ENCODE data around the gene RUNX1. TPM values are rescaled to one million over a fixed set of nuclear protein-coding genes. Genes with fewer than 3 reads are reported as not detected.

The RUNX1 gene
- total and polyA plus RNA-seq, 2 donors, result 18.5 to 29.6 TPM

- no peak overlapping the region for H3K4me3 ChIP-seq (ENCODE audit: low read length in 2 of 2)
- 98% methylated on average over 8 of the region's 8 CpGs for WGBS
- H3K27ac ChIP-seq (ENCODE audit: low read depth in 1 of 2, low read length in 1 of 2), result no peak overlapping the region
- no peaks in the 10 kb centered on the region for H3K9me3 ChIP-seq (ENCODE audit: control insufficient read depth in 2 of 2, insufficient read depth in 1 of 2, low read length in 1 of 2)
- H3K36me3 ChIP-seq (ENCODE audit: control insufficient read depth in 2 of 2, insufficient read depth in 2 of 2, low read length in 1 of 2), result peaks cover 26 to 52% of the 10 kb centered on the region in 2 donors
- DNase-seq (ENCODE audit: low read depth in 6 of 9, low spot score in 9 of 9), result no peak
- H3K4me1 ChIP-seq (ENCODE audit: control insufficient read depth in 2 of 2, insufficient read depth in 2 of 2, low read length in 2 of 2), result peaks cover 41 to 73% of the 10 kb centered on the region in 2 donors
- H3K27me3 ChIP-seq (ENCODE audit: control insufficient read depth in 2 of 2, insufficient read depth in 1 of 2, low read length in 1 of 2), result no peaks in the 10 kb centered on the region
Observed at GRCh38 chr21:34990842-34991241, 58.3 kb downstream of the RUNX1 start.

- peaks cover 50 to 79% of the 10 kb centered on the region in 2 donors for H3K4me1 ChIP-seq (ENCODE audit: control insufficient read depth in 2 of 2, insufficient read depth in 2 of 2, low read length in 2 of 2)
- H3K27ac ChIP-seq (ENCODE audit: low read depth in 1 of 2, low read length in 1 of 2), result no peak overlapping the region
- 72% methylated on average over 6 of the region's 6 CpGs for WGBS
- no peaks in the 10 kb centered on the region for H3K9me3 ChIP-seq (ENCODE audit: control insufficient read depth in 2 of 2, insufficient read depth in 1 of 2, low read length in 1 of 2)
- peaks cover 26 to 60% of the 10 kb centered on the region in 2 donors for H3K36me3 ChIP-seq (ENCODE audit: control insufficient read depth in 2 of 2, insufficient read depth in 2 of 2, low read length in 1 of 2)
- no peak overlapping the region for H3K4me3 ChIP-seq (ENCODE audit: low read length in 2 of 2)
- H3K27me3 ChIP-seq (ENCODE audit: control insufficient read depth in 2 of 2, insufficient read depth in 1 of 2, low read length in 1 of 2), result no peaks in the 10 kb centered on the region
- DNase-seq (ENCODE audit: low read depth in 6 of 9, low spot score in 9 of 9), result no peak
Observed at GRCh38 chr21:34989337-34990151, 59.6 kb downstream of the RUNX1 start.

GRCh38 chr21:34988625-34989024, 60.5 kb downstream of the RUNX1 start:
- peaks cover 58 to 85% of the 10 kb centered on the region in 2 donors for H3K4me1 ChIP-seq (ENCODE audit: control insufficient read depth in 2 of 2, insufficient read depth in 2 of 2, low read length in 2 of 2)
- H3K27ac ChIP-seq (ENCODE audit: low read depth in 1 of 2, low read length in 1 of 2), result no peak overlapping the region
- H3K27me3 ChIP-seq (ENCODE audit: control insufficient read depth in 2 of 2, insufficient read depth in 1 of 2, low read length in 1 of 2), result no peaks in the 10 kb centered on the region
- no peak for DNase-seq (ENCODE audit: low read depth in 6 of 9, low spot score in 9 of 9)
- no peak overlapping the region for H3K4me3 ChIP-seq (ENCODE audit: low read length in 2 of 2)
- H3K36me3 ChIP-seq (ENCODE audit: control insufficient read depth in 2 of 2, insufficient read depth in 2 of 2, low read length in 1 of 2), result peaks cover 26 to 59% of the 10 kb centered on the region in 2 donors
- WGBS, result 98% methylated on average over 2 of the region's 2 CpGs
- H3K9me3 ChIP-seq (ENCODE audit: control insufficient read depth in 2 of 2, insufficient read depth in 1 of 2, low read length in 1 of 2), result no peaks in the 10 kb centered on the region

GRCh38 chr21:34988139-34988538, 61.0 kb downstream of the RUNX1 start:
- Histone ChIP-seq H3K9me3 (ENCODE audit: control insufficient read depth in 2 of 2, insufficient read depth in 1 of 2, low read length in 1 of 2) (no peaks in the 10 kb centered on the region), H3K36me3 (ENCODE audit: control insufficient read depth in 2 of 2, insufficient read depth in 2 of 2, low read length in 1 of 2) (peaks cover 26 to 59% of the 10 kb centered on the region in 2 donors), H3K27ac (ENCODE audit: low read depth in 1 of 2, low read length in 1 of 2) (peak overlapping the region; percentile 9 to 77), H3K27me3 (ENCODE audit: control insufficient read depth in 2 of 2, insufficient read depth in 1 of 2, low read length in 1 of 2) (no peaks in the 10 kb centered on the region), H3K4me1 (ENCODE audit: control insufficient read depth in 2 of 2, insufficient read depth in 2 of 2, low read length in 2 of 2) (peaks cover 60 to 86% of the 10 kb centered on the region in 2 donors), H3K4me3 (ENCODE audit: low read length in 2 of 2) (no peak overlapping the region)
- WGBS, result 96% methylated on average over 8 of the region's 8 CpGs
- DNase-seq (ENCODE audit: low read depth in 6 of 9, low spot score in 9 of 9), result no peak

DNA sequence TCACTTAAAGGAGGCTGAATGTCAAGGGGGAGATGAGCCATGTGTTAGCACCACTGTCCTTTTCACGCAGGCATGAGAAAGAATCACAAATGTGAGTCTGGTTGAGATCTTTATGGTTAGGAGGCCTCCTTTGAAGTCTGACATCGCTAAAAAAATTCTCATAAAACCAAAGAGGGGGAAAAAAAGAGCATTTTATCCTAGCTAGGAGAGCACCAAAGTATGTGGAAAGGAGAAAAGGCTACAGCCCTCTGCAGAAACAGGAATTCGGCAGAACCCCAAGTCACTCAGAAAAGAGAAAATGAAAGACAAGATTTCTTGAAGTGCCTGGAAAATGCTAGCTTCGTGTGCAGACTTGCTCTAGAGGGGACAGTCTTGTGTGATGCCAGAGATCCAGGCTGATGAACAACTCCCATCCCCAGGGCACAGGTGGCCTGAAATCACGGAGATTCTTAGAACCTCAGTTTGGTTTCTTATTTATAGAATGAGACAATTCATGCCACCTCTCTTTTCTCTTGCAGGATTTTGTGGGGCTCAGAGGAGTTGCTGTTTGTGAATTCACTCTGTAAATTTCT, 61.5 kb downstream of the RUNX1 start:
- Histone ChIP-seq H3K27me3 (ENCODE audit: control insufficient read depth in 2 of 2, insufficient read depth in 1 of 2, low read length in 1 of 2) (no peaks in the 10 kb centered on the region), H3K27ac (ENCODE audit: low read depth in 1 of 2, low read length in 1 of 2) (peak overlapping the region; percentile 21 to 77), H3K4me1 (ENCODE audit: control insufficient read depth in 2 of 2, insufficient read depth in 2 of 2, low read length in 2 of 2) (peaks cover 62 to 82% of the 10 kb centered on the region in 2 donors), H3K9me3 (ENCODE audit: control insufficient read depth in 2 of 2, insufficient read depth in 1 of 2, low read length in 1 of 2) (no peaks in the 10 kb centered on the region), H3K36me3 (ENCODE audit: control insufficient read depth in 2 of 2, insufficient read depth in 2 of 2, low read length in 1 of 2) (peaks cover 25 to 55% of the 10 kb centered on the region in 2 donors), H3K4me3 (ENCODE audit: low read length in 2 of 2) (peak overlapping the region in 1 of 2 donors; percentile 6)
- 8% methylated on average over 5 of the region's 5 CpGs for WGBS
- DNase-seq (ENCODE audit: low read depth in 6 of 9, low spot score in 9 of 9), result peak in 1 of 9 donors; percentile 63

DNA sequence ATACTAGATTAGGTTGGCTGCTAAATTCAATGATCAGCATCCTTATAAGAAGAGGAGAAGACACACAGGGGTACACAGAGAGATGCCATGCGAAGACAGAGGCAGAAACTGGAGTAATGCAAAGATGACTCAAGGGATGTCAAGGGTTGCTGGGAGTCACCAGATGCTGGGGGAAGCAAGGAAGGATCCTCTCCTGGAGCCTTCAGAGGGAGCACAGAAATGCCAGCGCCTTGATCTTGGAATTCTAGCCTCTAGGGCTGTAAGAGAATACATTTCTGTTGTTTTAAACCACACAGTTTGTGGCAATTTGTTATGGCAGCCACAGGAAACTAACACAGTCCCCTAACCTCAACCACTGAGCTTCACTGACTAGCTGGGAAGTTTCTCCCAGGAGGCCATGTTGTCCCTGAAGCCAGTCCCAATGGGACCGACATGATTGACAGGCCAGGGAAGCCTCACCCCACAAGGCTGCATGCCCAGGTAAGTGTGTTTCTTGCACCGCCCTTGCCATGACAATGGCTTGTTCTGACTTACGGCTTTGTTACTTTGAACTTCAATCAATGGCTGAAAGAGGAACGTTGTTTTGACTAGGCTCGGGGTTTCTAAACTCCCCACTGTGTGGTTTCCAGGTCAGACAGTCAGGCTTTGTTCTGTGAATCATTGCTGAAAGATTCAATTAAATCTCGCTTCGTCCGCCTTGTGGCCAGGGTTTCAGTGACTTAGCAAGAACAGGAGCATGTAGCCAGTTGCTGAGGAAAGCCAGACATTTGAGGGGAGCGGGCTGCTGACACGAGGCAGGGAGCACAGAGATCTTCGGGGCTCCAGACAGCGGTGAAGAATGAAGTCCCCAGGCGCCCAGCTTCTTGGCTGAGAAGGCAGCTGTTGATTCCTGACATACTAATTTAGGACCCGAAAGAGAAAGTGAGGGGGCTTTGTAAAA, 62.3 kb downstream of the RUNX1 start:
- peak in 1 of 9 donors; percentile 74 for DNase-seq (ENCODE audit: low read depth in 6 of 9, low spot score in 9 of 9)
- Histone ChIP-seq H3K9me3 (ENCODE audit: control insufficient read depth in 2 of 2, insufficient read depth in 1 of 2, low read length in 1 of 2) (no peaks in the 10 kb centered on the region), H3K4me1 (ENCODE audit: control insufficient read depth in 2 of 2, insufficient read depth in 2 of 2, low read length in 2 of 2) (peaks cover 63 to 78% of the 10 kb centered on the region in 2 donors), H3K36me3 (ENCODE audit: control insufficient read depth in 2 of 2, insufficient read depth in 2 of 2, low read length in 1 of 2) (peaks cover 27 to 52% of the 10 kb centered on the region in 2 donors), H3K27ac (ENCODE audit: low read depth in 1 of 2, low read length in 1 of 2) (peak overlapping the region; percentile 21 to 77), H3K4me3 (ENCODE audit: low read length in 2 of 2) (peak overlapping the region in 1 of 2 donors; percentile 6), H3K27me3 (ENCODE audit: control insufficient read depth in 2 of 2, insufficient read depth in 1 of 2, low read length in 1 of 2) (no peaks in the 10 kb centered on the region)
- WGBS, result 49% methylated on average over 16 of the region's 16 CpGs

GRCh38 chr21:34984356-34985058, 64.6 kb downstream of the RUNX1 start:
- Histone ChIP-seq H3K4me3 (ENCODE audit: low read length in 2 of 2) (no peak overlapping the region), H3K27ac (ENCODE audit: low read depth in 1 of 2, low read length in 1 of 2) (peak overlapping the region in 1 of 2 donors; percentile 48)

GRCh38 chr21:34983680-34984086, 65.4 kb downstream of the RUNX1 start:
- H3K9me3 ChIP-seq (ENCODE audit: control insufficient read depth in 2 of 2, insufficient read depth in 1 of 2, low read length in 1 of 2), result no peaks in the 10 kb centered on the region
- peaks cover 17 to 52% of the 10 kb centered on the region in 2 donors for H3K36me3 ChIP-seq (ENCODE audit: control insufficient read depth in 2 of 2, insufficient read depth in 2 of 2, low read length in 1 of 2)
- H3K27ac ChIP-seq (ENCODE audit: low read depth in 1 of 2, low read length in 1 of 2), result peak overlapping the region; percentile 15 to 56
- no peak overlapping the region for H3K4me3 ChIP-seq (ENCODE audit: low read length in 2 of 2)
- peaks cover 56 to 62% of the 10 kb centered on the region in 2 donors for H3K4me1 ChIP-seq (ENCODE audit: control insufficient read depth in 2 of 2, insufficient read depth in 2 of 2, low read length in 2 of 2)
- H3K27me3 ChIP-seq (ENCODE audit: control insufficient read depth in 2 of 2, insufficient read depth in 1 of 2, low read length in 1 of 2), result no peaks in the 10 kb centered on the region
- peak in 1 of 9 donors; percentile 60 for DNase-seq (ENCODE audit: low read depth in 6 of 9, low spot score in 9 of 9)

More at GRCh38 chr21:34984356-34985058, 64.6 kb downstream of the RUNX1 start:
- Histone ChIP-seq H3K36me3 (ENCODE audit: control insufficient read depth in 2 of 2, insufficient read depth in 2 of 2, low read length in 1 of 2) (peaks cover 18 to 52% of the 10 kb centered on the region in 2 donors), H3K4me1 (ENCODE audit: control insufficient read depth in 2 of 2, insufficient read depth in 2 of 2, low read length in 2 of 2) (peaks cover 60 to 66% of the 10 kb centered on the region in 2 donors), H3K9me3 (ENCODE audit: control insufficient read depth in 2 of 2, insufficient read depth in 1 of 2, low read length in 1 of 2) (no peaks in the 10 kb centered on the region), H3K27me3 (ENCODE audit: control insufficient read depth in 2 of 2, insufficient read depth in 1 of 2, low read length in 1 of 2) (no peaks in the 10 kb centered on the region)
- WGBS, result 45% methylated on average over 3 of the region's 3 CpGs
- peak in 1 of 9 donors; percentile 38 for DNase-seq (ENCODE audit: low read depth in 6 of 9, low spot score in 9 of 9)

All from thymus (tissue), 11 donors.